GM23248 (cell line): ENCODE results near the gene HCN1.

Source experiments
- EZH2 ChIP-seq: fragments of 200-600 bp; sonication (generic); IDR thresholded peaks from 2 replicates; pipeline ENCODE4 v1.6.1; 2018; ENCODE audit warnings: antibody characterized with exemption, mild to moderate bottlenecking; ENCODE audit not compliant: insufficient read depth, poor library complexity, severe bottlenecking
- EZH2phosphoT487 ChIP-seq: fragments of 200-600 bp; sonication (generic); IDR thresholded peaks from 2 replicates; pipeline ENCODE4 v1.6.1; 2018; ENCODE audit warnings: antibody characterized with exemption, moderate library complexity, mild to moderate bottlenecking, low read depth; ENCODE audit not compliant: insufficient read depth

DNA sequence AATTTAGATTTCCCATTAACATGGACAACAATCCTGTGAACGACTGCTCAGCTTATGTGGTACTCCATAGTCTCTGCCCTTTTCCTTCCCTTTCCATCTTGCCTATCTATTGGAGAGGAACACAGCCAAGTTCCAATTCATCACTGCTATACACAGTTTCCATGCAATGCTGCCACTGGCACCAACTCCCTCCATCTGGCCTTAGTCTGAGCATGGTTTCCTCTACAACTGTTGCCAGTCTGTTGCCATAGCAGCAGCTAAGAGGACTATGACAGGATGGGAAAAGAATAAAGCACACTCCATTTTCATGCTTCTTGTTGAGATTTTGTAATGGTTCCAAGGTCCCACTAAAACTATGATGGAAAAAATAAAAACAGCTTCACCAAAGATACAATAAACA lies 189.0 kb downstream of the HCN1 start:
- TF ChIP-seq EZH2phosphoT487: no peak
- no peak for TF ChIP-seq EZH2
